Activated CD8-positive, alpha-beta T cell treated with anti-CD3 and anti-CD28 coated beads for 36 hours (primary cell): ENCODE results near the gene NRG3. TPM values are rescaled to one million over a fixed set of nuclear protein-coding genes. Genes with fewer than 3 reads are reported as not detected.

Source experiments
- ATAC-seq: fragments of 200-7000 bp; cut with Tn5 transposase; one replicate; pipeline ENCODE4 v1.10.0; 2021; ENCODE audit warnings: mild to moderate bottlenecking, moderate library complexity
- CTCF ChIA-PET: fragments of 350-600 bp; sonication (Branson Sonifier 250); formaldehyde crosslinking; loops from one replicate; lab custom pipeline; 2021; ENCODE audit warnings: antibody characterized with exemption; lab: Charles Lee
- POLR2A ChIA-PET: fragments of 350-600 bp; sonication (Branson Sonifier 250); formaldehyde crosslinking; loops from one replicate; lab custom pipeline; 2021; ENCODE audit warnings: antibody characterized with exemption; lab: Charles Lee
- DNase-seq: peaks from one replicate; pipeline ENCODE4 v3.0.0-alpha.2; 2020
- H3K27ac Mint-ChIP-seq: one replicate; pipeline ENCODE4 v1.8.0; 2021; ENCODE audit warnings: mild to moderate bottlenecking, mixed read lengths
- H3K27me3 Mint-ChIP-seq: one replicate; pipeline ENCODE4 v1.8.0; 2021; ENCODE audit warnings: mixed read lengths
- H3K36me3 Mint-ChIP-seq: one replicate; pipeline ENCODE4 v1.8.0; 2021; ENCODE audit warnings: low read depth, mixed read lengths
- H3K4me1 Mint-ChIP-seq: one replicate; pipeline ENCODE4 v1.8.0; 2021; ENCODE audit warnings: low read depth, mixed read lengths
- H3K4me3 Mint-ChIP-seq: one replicate; pipeline ENCODE4 v1.8.0; 2021; ENCODE audit warnings: mild to moderate bottlenecking, moderate library complexity, mixed read lengths
- H3K9me3 Mint-ChIP-seq: one replicate; pipeline ENCODE4 v1.8.0; 2021; ENCODE audit warnings: mixed read lengths
- CTCF ChIP-seq: fragments of 200-600 bp; IDR thresholded peaks from one replicate; pipeline ENCODE4 v1.8.0; 2022; ENCODE audit warnings: antibody characterized with exemption, mild to moderate bottlenecking
- intact Hi-C: fragments of 100-400 bp; cut with micrococcal nuclease; formaldehyde crosslinking; loops from one replicate; pipeline ENCODE4 v1.10.0; 2022
- total RNA-seq, 2 experiments: library from RNA; stranded (reverse); gene quantifications; one replicate each; pipeline ENCODE4 v1.2.3, GENCODE V29; 2021

NRG3 gene
- total RNA-seq, 2 experiments from 2014 or later = not detected

GRCh38 chr10:81889181-81889769, 14.3 kb downstream of the NRG3 start:
- DNase-seq (no peak), ATAC-seq (no peak)
- H3K4me3 Mint-ChIP-seq = no peak overlapping the region
- ChIA-PET POLR2A (interaction anchor here (0.6 kb wide), 1 partner anchor 11 kb away, joined by 3 read pairs; no protein-coding TSS in a partner anchor), CTCF (no interaction called here)
- H3K9me3 Mint-ChIP-seq = no peaks in the 10 kb centered on the region
- H3K36me3 Mint-ChIP-seq = no peaks in the 10 kb centered on the region
- H3K27me3 Mint-ChIP-seq = no peaks in the 10 kb centered on the region
- no peaks in the 10 kb centered on the region for H3K4me1 Mint-ChIP-seq
- no peak overlapping the region for H3K27ac Mint-ChIP-seq
- no peak for TF ChIP-seq CTCF
- intact Hi-C loops = no loop called here

- Mint-ChIP-seq H3K27me3 (no peaks in the 10 kb centered on the region), H3K4me3 (no peak overlapping the region), H3K9me3 (no peaks in the 10 kb centered on the region), H3K27ac (no peak overlapping the region), H3K36me3 (no peaks in the 10 kb centered on the region), H3K4me1 (no peaks in the 10 kb centered on the region)
- POLR2A ChIA-PET = interaction anchor here (0.6 kb wide), 1 partner anchor 502 kb away, joined by 3 read pairs; no protein-coding TSS in a partner anchor
- no peak for TF ChIP-seq CTCF
- CTCF ChIA-PET = no interaction called here
- DNase-seq (no peak), ATAC-seq (no peak)
- intact Hi-C loops = no loop called here
Observed at GRCh38 chr10:81894616-81895015, 19.6 kb downstream of the NRG3 start.

- H3K4me3 Mint-ChIP-seq = no peak overlapping the region
- no peaks in the 10 kb centered on the region for H3K27me3 Mint-ChIP-seq
- no peak for TF ChIP-seq CTCF
- H3K36me3 Mint-ChIP-seq = no peaks in the 10 kb centered on the region
- ChIA-PET POLR2A (no interaction called here), CTCF (no interaction called here)
- no peak overlapping the region for H3K27ac Mint-ChIP-seq
- DNase-seq (no peak), ATAC-seq (no peak)
- H3K9me3 Mint-ChIP-seq = no peaks in the 10 kb centered on the region
- H3K4me1 Mint-ChIP-seq = no peaks in the 10 kb centered on the region
- intact Hi-C loops = no loop called here
Observed at GRCh38 chr10:81898518-81898917, 23.5 kb downstream of the NRG3 start.

- DNase-seq (no peak), ATAC-seq (no peak)
- no peaks in the 10 kb centered on the region for H3K27me3 Mint-ChIP-seq
- no peak for TF ChIP-seq CTCF
- POLR2A ChIA-PET = interaction anchor here (0.6 kb wide), 1 partner anchor 11 kb away, joined by 3 read pairs; no protein-coding TSS in a partner anchor
- CTCF ChIA-PET = no interaction called here
- H3K36me3 Mint-ChIP-seq = no peaks in the 10 kb centered on the region
- H3K9me3 Mint-ChIP-seq = peaks cover 2% of the 10 kb centered on the region
- no peak overlapping the region for H3K27ac Mint-ChIP-seq
- H3K4me3 Mint-ChIP-seq = no peak overlapping the region
- H3K4me1 Mint-ChIP-seq = no peaks in the 10 kb centered on the region
- intact Hi-C loops = no loop called here
Observed at GRCh38 chr10:81900989-81901388, 26.0 kb downstream of the NRG3 start.

- no peaks in the 10 kb centered on the region for H3K27me3 Mint-ChIP-seq
- no peak for TF ChIP-seq CTCF
- H3K4me1 Mint-ChIP-seq = no peaks in the 10 kb centered on the region
- no peak overlapping the region for H3K27ac Mint-ChIP-seq
- intact Hi-C loops = no loop called here
- peaks cover 2% of the 10 kb centered on the region for H3K9me3 Mint-ChIP-seq
- ChIA-PET CTCF (no interaction called here), POLR2A (no interaction called here)
- H3K36me3 Mint-ChIP-seq = no peaks in the 10 kb centered on the region
- ATAC-seq (no peak), DNase-seq (no peak)
- H3K4me3 Mint-ChIP-seq = no peak overlapping the region
Observed at GRCh38 chr10:81903472-81903871, 28.5 kb downstream of the NRG3 start.
